ENCODE results near the gene SETD3. TPM values are rescaled to one million over a fixed set of nuclear protein-coding genes. Genes with fewer than 3 reads are reported as not detected.

SETD3 gene
- total and polyA plus RNA-seq, 10 of the 15 experiments (the other 5 are each of a cell fraction or from before 2014, with no cell fraction given), result 11.3 to 44.2 (median 36.5) TPM

GRCh38 chr14:99354166-99354875 is 126.3 kb downstream of the SETD3 start (continued):
- TF ChIP-seq ZNF687 (IDR thresholded peaks at IDR 0.05), result no peak

DNA sequence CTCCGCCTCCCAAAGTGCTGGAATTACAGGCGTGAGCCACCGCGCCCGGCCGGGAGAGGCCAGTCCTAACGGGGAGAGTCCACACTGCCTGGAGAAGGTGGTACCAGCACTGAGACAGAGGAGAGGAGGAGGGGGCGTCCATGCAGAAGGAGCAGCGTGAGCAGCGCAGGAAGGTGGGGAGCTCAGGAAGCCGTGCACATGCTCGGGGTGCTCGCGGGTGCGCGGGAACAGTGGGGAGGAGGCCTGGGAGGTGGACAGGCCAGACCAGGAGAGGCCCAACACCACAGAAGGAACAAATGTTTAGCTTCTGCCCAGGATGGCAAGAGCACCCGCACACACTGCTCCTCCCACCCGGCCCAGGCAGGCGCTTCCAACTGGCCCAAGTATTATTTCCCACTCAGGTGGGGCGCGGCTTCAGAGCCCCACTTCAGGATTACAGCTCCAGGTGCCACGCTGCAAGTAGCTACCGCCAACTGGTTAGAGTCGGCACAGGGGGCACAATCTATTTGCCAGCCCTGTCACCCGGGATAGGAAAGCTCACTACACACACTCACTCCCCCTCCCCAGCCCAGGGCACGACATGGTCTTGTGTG is 127.9 kb downstream of the SETD3 start:
- in situ Hi-C loops (cut with MboI) (no loop called here), intact Hi-C loops (cut with micrococcal nuclease; ENCODE audit: unreplicated experiment) (no loop called here)
- TF ChIP-seq, protein P1, sequence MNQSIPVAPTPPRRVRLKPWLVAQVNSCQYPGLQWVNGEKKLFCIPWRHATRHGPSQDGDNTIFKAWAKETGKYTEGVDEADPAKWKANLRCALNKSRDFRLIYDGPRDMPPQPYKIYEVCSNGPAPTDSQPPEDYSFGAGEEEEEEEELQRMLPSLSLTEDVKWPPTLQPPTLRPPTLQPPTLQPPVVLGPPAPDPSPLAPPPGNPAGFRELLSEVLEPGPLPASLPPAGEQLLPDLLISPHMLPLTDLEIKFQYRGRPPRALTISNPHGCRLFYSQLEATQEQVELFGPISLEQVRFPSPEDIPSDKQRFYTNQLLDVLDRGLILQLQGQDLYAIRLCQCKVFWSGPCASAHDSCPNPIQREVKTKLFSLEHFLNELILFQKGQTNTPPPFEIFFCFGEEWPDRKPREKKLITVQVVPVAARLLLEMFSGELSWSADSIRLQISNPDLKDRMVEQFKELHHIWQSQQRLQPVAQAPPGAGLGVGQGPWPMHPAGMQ (IDR thresholded peaks at IDR 0.05; ENCODE audit: borderline replicate concordance), result no peak
- TF ChIP-seq MTA3 (IDR thresholded peaks at IDR 0.05; ENCODE audit: borderline replicate concordance, low read length) (no peak), ETV6 (conservative IDR thresholded peaks at IDR 0.05 in 1 of 2, IDR thresholded peaks at IDR 0.05 in 1 of 2; ENCODE audit: borderline replicate concordance in 1 of 2, low read depth in 1 of 2) (no peak), HCFC1 (IDR thresholded peaks at IDR 0.05; ENCODE audit: low read length) (no peak), ZBED1 (IDR thresholded peaks at IDR 0.05; ENCODE audit: borderline replicate concordance) (no peak), NRF1 (conservative IDR thresholded peaks at IDR 0.05; ENCODE audit: low read depth, low read length) (no peak), SMC3 (IDR thresholded peaks at IDR 0.05; ENCODE audit: borderline replicate concordance, low read length) (no peak), RELA (IDR thresholded peaks at IDR 0.05; ENCODE audit: borderline replicate concordance, partially characterized antibody) (no peak), CHD4 (IDR thresholded peaks at IDR 0.05) (no peak), HDGF (IDR thresholded peaks at IDR 0.05) (no peak), RUNX3 (IDR thresholded peaks at IDR 0.05; ENCODE audit: low read length) (no peak)
- TF ChIP-seq, protein P2, sequence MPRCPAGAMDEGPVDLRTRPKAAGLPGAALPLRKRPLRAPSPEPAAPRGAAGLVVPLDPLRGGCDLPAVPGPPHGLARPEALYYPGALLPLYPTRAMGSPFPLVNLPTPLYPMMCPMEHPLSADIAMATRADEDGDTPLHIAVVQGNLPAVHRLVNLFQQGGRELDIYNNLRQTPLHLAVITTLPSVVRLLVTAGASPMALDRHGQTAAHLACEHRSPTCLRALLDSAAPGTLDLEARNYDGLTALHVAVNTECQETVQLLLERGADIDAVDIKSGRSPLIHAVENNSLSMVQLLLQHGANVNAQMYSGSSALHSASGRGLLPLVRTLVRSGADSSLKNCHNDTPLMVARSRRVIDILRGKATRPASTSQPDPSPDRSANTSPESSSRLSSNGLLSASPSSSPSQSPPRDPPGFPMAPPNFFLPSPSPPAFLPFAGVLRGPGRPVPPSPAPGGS (IDR thresholded peaks at IDR 0.05; ENCODE audit: borderline replicate concordance, insufficient read depth, low read depth, low read length, poor library complexity, severe bottlenecking), result no peak
- no peaks in the 10 kb centered on the region for H3K9me3 ChIP-seq (replicated peaks; ENCODE audit: control insufficient read depth, insufficient read depth, low read length)
- SMC1A ChIA-PET (ENCODE audit: uncharacterized antibody, unreplicated experiment), result no interaction called here
- no peak overlapping the region for H2AFZ ChIP-seq (ENCODE audit: control insufficient read depth, low read depth, low read length)
- POLR2A ChIA-PET, result no interaction called here
- BruUV-seq (replicated peaks), result no TSS peak
- no peaks in the 10 kb centered on the region; a peak in 1 of 4 replicates for H3K27me3 ChIP-seq (replicated peaks in 1 of 2; ENCODE audit: control insufficient read depth in 2 of 2, insufficient read depth in 2 of 2, low read length in 1 of 2)
- no peaks in the 10 kb centered on the region for H4K20me1 ChIP-seq (ENCODE audit: control insufficient read depth, insufficient read depth)
- no peak overlapping the region for H3K4me3 ChIP-seq
- no peak overlapping the region for H3K9ac ChIP-seq (ENCODE audit: control insufficient read depth, insufficient read depth, low read length)
- H3K36me3 ChIP-seq (ENCODE audit: control insufficient read depth in 2 of 2, insufficient read depth in 2 of 2, low read length in 1 of 2), result no peaks in the 10 kb centered on the region
- 53% methylated on average over 25 of the region's 26 CpGs for WGBS (ENCODE audit: insufficient coverage, insufficient replicate concordance, low lambda C conversion rate, missing lambda C conversion rate)
- H3K27ac ChIP-seq (ENCODE audit: control insufficient read depth, insufficient read depth), result no peak overlapping the region
- CTCF ChIA-PET, result interaction anchor here (0.7 kb wide), 1 partner anchor 42 kb away, joined by 3 read pairs; no protein-coding TSS in a partner anchor
- no peak overlapping the region for H3K4me2 ChIP-seq (ENCODE audit: control insufficient read depth, insufficient read depth)
- H3K79me2 ChIP-seq (ENCODE audit: control insufficient read depth, insufficient read depth, low read length), result no peaks in the 10 kb centered on the region
- ATAC-seq (no peak), DNase-seq (ENCODE audit: low read depth, low spot score) (no peak), FAIRE-seq (no peak)
- RAD21 ChIA-PET (ENCODE audit: unreplicated experiment), result no interaction called here
- H3K4me1 ChIP-seq (ENCODE audit: control insufficient read depth, insufficient read depth, low read length), result no peaks in the 10 kb centered on the region

Data from GM12878 (cell line).